Suppressor macrophage treated with lipopolysaccharide for 1 hour (primary cell): ENCODE data around the gene AIDA.

Source experiments
- DNase-seq, 3 donors: peaks; one replicate each; pipeline ENCODE4 v3.0.0-alpha.2; 2020 to 2022

AIDA gene

GRCh38 chr1:222643606-222643937 lies 68.7 kb downstream of the AIDA start:
- DNase-seq = peak; percentile 56 to 67 (median 57)

DNA sequence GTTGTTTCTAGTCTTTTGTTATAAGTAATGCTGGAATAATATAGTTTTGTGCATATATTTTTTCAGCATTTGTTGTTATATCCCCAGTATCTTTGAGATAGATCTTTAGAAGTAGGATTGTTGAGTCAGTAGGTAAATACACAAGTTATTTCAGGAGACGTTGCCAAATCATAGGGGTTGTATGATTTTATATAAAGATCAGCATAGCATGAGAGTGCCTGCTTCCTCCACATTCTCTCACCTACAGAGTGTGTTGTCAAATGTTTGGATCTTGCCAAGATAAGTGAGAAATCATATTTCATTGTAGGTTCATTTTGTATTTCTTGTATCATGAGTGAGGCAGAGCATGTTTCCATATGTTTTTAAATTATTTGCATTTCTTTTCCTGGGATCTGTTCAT lies 69.8 kb downstream of the AIDA start:
- DNase-seq = no peak

DNA sequence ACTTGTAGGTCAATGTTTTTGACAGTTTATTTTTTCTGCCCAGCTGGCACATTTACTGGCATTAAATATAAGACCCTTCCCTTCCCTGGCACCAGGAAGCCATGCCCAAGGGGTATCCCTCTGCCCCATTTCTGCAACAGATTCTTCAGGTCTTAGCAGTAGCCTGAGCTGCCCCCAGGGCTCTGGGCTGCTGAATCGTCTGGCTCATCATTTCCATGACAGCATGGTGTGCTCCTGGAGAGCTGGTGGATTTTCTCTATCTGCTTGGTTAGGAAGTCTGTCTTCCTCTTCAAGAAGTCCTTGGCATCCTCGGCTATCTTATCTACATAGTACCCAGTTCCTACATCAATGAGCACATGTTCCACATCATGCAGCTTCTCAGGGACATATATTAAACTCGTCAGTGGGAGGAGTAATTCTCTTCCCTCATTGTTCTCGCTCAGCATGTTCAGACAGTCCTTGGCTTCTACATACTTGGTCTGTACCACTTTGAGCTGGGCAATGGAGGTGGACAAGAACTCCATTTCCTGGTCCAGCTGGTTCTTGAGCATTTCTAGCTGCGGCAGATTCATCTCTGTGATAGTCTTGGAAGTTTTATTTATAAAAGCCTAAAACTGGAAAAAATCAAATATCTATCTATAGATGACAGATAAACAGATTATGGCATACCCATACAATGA lies 70.9 kb downstream of the AIDA start:
- no peak for DNase-seq

GRCh38 chr1:222634180-222635013 lies 77.9 kb downstream of the AIDA start:
- peak; percentile 89 to 96 (median 95) for DNase-seq

- no peak for DNase-seq
Observed at GRCh38 chr1:222632749-222633148, 79.5 kb downstream of the AIDA start.

GRCh38 chr1:222631611-222632208 lies 80.6 kb downstream of the AIDA start:
- no peak for DNase-seq

DNA sequence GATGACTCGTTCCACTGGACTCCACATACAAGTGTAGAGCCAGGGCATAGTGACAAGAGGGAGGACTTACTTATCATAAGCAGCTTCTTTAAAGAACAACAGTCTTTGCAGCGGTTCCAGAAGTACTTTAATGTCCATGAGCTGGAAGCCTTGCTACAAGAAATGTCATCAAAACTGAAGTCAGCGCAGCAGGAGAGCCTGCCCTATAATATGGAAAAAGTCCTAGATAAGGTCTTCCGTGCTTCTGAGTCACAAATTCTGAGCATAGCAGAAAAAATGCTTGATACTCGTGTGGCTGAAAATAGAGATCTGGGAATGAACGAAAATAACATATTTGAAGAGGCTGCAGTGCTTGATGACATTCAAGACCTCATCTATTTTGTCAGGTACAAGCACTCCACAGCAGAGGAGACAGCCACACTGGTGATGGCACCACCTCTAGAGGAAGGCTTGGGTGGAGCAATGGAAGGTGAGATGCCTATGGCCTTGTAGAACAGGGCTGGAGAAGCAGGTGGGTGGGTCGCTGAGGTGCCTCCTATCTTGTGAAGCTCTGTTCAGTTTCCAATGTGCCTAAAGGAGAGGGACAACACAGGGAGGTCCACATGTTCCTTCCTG lies 82.3 kb downstream of the AIDA start:
- DNase-seq = no peak

- DNase-seq = no peak
Observed at GRCh38 chr1:222627232-222627631, 85.1 kb downstream of the AIDA start.

DNA sequence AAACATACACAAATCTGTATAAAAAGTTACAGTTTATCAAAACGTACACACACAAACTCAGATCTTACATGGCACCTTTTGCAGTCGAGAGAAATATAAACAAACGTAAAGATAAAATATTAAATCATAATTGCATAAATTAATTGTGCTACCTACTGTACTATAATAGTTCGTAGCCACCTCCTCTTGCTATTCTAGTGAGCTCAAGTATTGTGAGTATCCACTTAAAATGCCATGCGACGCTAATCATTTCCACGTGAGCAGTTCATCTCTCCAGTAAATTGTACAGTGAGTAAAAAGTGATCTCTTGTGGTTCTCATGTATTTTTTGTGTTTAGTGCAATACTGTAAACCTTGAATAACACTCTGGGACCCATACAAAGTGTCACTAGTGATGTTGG lies 88.1 kb downstream of the AIDA start:
- DNase-seq = no peak

DNA sequence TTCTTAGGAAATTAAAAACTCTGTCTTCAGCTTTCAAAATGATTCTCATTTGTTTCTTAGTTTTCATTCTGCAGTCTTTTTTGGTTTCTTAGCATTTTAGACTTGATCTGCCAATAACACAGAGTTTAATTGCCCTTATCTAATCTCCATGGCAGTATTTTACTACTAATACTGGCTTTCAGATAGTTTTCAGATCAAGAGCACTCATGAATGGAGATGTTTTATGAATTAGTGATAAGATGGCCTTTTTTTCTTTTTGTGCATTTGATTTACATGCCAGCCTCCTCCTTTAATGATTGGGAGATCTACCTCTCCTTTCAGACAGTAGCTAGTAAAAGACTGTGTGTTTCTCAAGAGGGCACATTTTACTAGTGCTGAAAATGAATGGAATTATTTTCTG lies 88.8 kb downstream of the AIDA start:
- DNase-seq = no peak

- no peak for DNase-seq
Observed at GRCh38 chr1:222622765-222623164, 89.5 kb downstream of the AIDA start.

GRCh38 chr1:222620566-222620965 lies 91.7 kb downstream of the AIDA start:
- DNase-seq = no peak

DNA sequence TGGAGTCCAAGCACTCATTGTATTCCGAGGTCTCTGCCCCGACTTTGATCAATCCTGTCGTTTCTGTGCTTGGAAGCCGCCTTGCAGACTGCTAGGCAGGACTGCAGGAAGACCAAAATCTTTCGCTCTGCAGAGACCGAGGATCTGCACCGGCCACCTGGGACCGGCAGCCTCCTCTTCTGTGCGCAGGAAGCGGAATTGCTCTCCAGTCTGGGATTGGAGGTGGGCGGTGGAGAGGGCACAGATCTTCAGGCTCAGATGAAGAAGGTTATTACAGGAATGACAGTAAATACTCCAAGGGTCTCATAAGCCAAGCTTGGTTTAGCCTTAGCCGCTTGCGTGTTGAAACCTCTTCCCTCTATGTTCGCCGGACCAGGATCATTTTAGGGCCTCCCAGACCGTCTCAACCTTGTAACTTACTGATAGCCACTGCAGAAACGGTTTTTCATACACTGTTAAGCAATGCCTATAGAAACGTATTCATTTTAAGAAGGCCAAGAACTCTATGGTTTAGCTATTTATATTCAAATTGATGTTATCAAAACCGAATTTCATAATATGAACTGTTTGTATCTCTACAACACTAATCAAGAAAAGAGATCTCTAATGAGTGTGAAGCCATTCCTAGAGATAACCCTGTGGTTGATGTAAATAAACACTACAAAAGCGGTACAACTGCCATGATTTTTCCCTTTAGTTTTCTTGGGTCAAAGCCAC lies 93.3 kb downstream of the AIDA start:
- DNase-seq = peak in 2 of 3 donors; percentile 15 to 45
